AG10803 (cell line): ENCODE data around the gene SNCAIP.

ENCODE experiments used
- DNase-seq: peaks from one replicate; pipeline ENCODE4 v3.0.0; 2010; ENCODE audit warnings: low read depth
- H3K4me3 ChIP-seq: 2 replicates; pipeline ENCODE4 v1.5.1; 2011; ENCODE audit warnings: mild to moderate bottlenecking, low read length, control low read depth
- CTCF ChIP-seq: conservative IDR thresholded peaks from 2 replicates; pipeline ENCODE4 v1.5.1; 2011; ENCODE audit warnings: mild to moderate bottlenecking, low read length, control low read depth, inconsistent platforms

Gene SNCAIP

GRCh38 chr5:122457178-122457826 lies 145.3 kb downstream of the SNCAIP start:
- H3K4me3 ChIP-seq = no peak overlapping the region
- DNase-seq = no peak
- no peak for TF ChIP-seq CTCF

- peak; percentile 15 for DNase-seq
- TF ChIP-seq CTCF = peak; percentile 63
- no peak overlapping the region for H3K4me3 ChIP-seq
These were observed 146.3 kb downstream of the SNCAIP start for GRCh38 chr5:122458278-122458872.

GRCh38 chr5:122462486-122462885 lies 150.4 kb downstream of the SNCAIP start:
- H3K4me3 ChIP-seq = no peak overlapping the region
- no peak for TF ChIP-seq CTCF
- no peak for DNase-seq

GRCh38 chr5:122463221-122463620 lies 151.2 kb downstream of the SNCAIP start:
- H3K4me3 ChIP-seq = no peak overlapping the region
- DNase-seq = peak; percentile 83
- no peak for TF ChIP-seq CTCF

- no peak for TF ChIP-seq CTCF
- H3K4me3 ChIP-seq = no peak overlapping the region
- DNase-seq = no peak
These were observed 152.2 kb downstream of the SNCAIP start for GRCh38 chr5:122464191-122464590.

- TF ChIP-seq CTCF = no peak
- H3K4me3 ChIP-seq = no peak overlapping the region
- no peak for DNase-seq
These were observed 153.1 kb downstream of the SNCAIP start for GRCh38 chr5:122465031-122465577.

- no peak for TF ChIP-seq CTCF
- no peak for DNase-seq
- no peak overlapping the region for H3K4me3 ChIP-seq
These were observed 154.0 kb downstream of the SNCAIP start for GRCh38 chr5:122465994-122466393.
